Measurements from ENCODE around the gene CD200R1. TPM values are rescaled to one million over a fixed set of nuclear protein-coding genes. Genes with fewer than 3 reads are reported as not detected.

CD200R1 gene
- total RNA-seq, 1 experiment from 2014 or later = 0.05 TPM

GRCh38 chr3:112976001-112976400 lies 1.1 kb upstream of the CD200R1 start:
- ATAC-seq = no peak
- intact Hi-C loops (cut with micrococcal nuclease; ENCODE audit: unreplicated experiment) = no loop called here
- CTCF ChIA-PET = interaction anchor here (0.6 kb wide), 2 partner anchors 157 to 886 kb away, joined by 3 to 4 read pairs; no protein-coding TSS in a partner anchor

GRCh38 chr3:112974178-112974517 lies 755 bp downstream of the CD200R1 start:
- TF ChIP-seq TCF7L2 (IDR thresholded peaks at IDR 0.05; ENCODE audit: low read depth, low read length) (no peak), CTCF (IDR thresholded peaks at IDR 0.05) (no peak), POLR2AphosphoS5 (IDR thresholded peaks at IDR 0.05; ENCODE audit: low read depth, low read length) (no peak), REST (IDR thresholded peaks at IDR 0.05; ENCODE audit: insufficient read depth in 1 of 2, low read depth in 2 of 2, low read length in 1 of 2) (no peak), SIN3A (IDR thresholded peaks at IDR 0.05; ENCODE audit: borderline replicate concordance, insufficient read depth, low read depth, low read length) (no peak)
- BruUV-seq (replicated peaks) = no TSS peak
- Histone ChIP-seq H3K27ac (ENCODE audit: low read length) (no peak overlapping the region), H3K27me3 (ENCODE audit: control insufficient read depth, insufficient read depth, low read length) (peaks cover 7% of the 10 kb centered on the region; the same call in 1 of the 2 replicates), H3K4me3 (ENCODE audit: low read depth in 2 of 2, low read length in 2 of 2) (no peak overlapping the region), H3K36me3 (ENCODE audit: control insufficient read depth, insufficient read depth, low read length) (no peaks in the 10 kb centered on the region), H3K4me1 (ENCODE audit: control insufficient read depth, insufficient read depth, low read length) (no peaks in the 10 kb centered on the region), H3K9me3 (ENCODE audit: control insufficient read depth, insufficient read depth, low read depth, low read length) (no peaks in the 10 kb centered on the region)
- ChIA-PET CTCF (no interaction called here), POLR2A (no interaction called here)
- intact Hi-C loops (cut with micrococcal nuclease; ENCODE audit: unreplicated experiment) = no loop called here
- in situ Hi-C loops (cut with HindIII; ENCODE audit: low pct_unique_long_range_greater_than_20kb, low sequenced_read_pairs) = no loop called here
- ATAC-seq = no peak
- no peak for DNase-seq (ENCODE audit: low read depth, low spot score)

More at GRCh38 chr3:112976001-112976400, 1.1 kb upstream of the CD200R1 start:
- in situ Hi-C loops (cut with HindIII; ENCODE audit: low pct_unique_long_range_greater_than_20kb, low sequenced_read_pairs) = loop anchor here (25.0 kb wide), 1 partner anchor 339 kb away; the partner anchor contains the start of gene CCDC80
- Histone ChIP-seq H3K9me3 (ENCODE audit: control insufficient read depth, insufficient read depth, low read depth, low read length) (no peaks in the 10 kb centered on the region), H3K36me3 (ENCODE audit: control insufficient read depth, insufficient read depth, low read length) (no peaks in the 10 kb centered on the region), H3K27ac (ENCODE audit: low read length) (no peak overlapping the region), H3K4me3 (ENCODE audit: low read depth in 2 of 2, low read length in 2 of 2) (no peak overlapping the region), H3K4me1 (ENCODE audit: control insufficient read depth, insufficient read depth, low read length) (no peaks in the 10 kb centered on the region), H3K27me3 (ENCODE audit: control insufficient read depth, insufficient read depth, low read length) (peaks cover 9% of the 10 kb centered on the region; the same call in 1 of the 2 replicates)
- TF ChIP-seq REST (IDR thresholded peaks at IDR 0.05; ENCODE audit: insufficient read depth in 1 of 2, low read depth in 2 of 2, low read length in 1 of 2) = no peak
- POLR2A ChIA-PET = no interaction called here
- BruUV-seq (replicated peaks) = no TSS peak
- no peak for DNase-seq (ENCODE audit: low read depth, low spot score)
